Activated CD4-positive, alpha-beta T cell treated with anti-CD3 and anti-CD28 coated beads for 36 hours (primary cell): ENCODE results near the gene CPVL. TPM values are rescaled to one million over a fixed set of nuclear protein-coding genes. Genes with fewer than 3 reads are reported as not detected.

Experiments
- ATAC-seq: fragments of 200-7000 bp; cut with Tn5 transposase; one replicate; pipeline ENCODE4 v1.10.0; 2021; ENCODE audit warnings: mild to moderate bottlenecking, moderate library complexity
- CTCF ChIA-PET: fragments of 350-600 bp; sonication (Branson Sonifier 250); formaldehyde crosslinking; loops from one replicate; lab custom pipeline; 2021; ENCODE audit warnings: antibody characterized with exemption; lab: Charles Lee
- POLR2A ChIA-PET: fragments of 350-600 bp; sonication (Branson Sonifier 250); formaldehyde crosslinking; loops from one replicate; lab custom pipeline; 2021; ENCODE audit warnings: antibody characterized with exemption, inconsistent platforms; lab: Charles Lee
- DNase-seq: peaks from one replicate; pipeline ENCODE4 v3.0.0-alpha.2; 2020
- H3K27ac Mint-ChIP-seq: one replicate; pipeline ENCODE4 v1.8.0; 2021; ENCODE audit warnings: mixed read lengths
- H3K27me3 Mint-ChIP-seq: one replicate; pipeline ENCODE4 v1.8.0; 2021; ENCODE audit warnings: mixed read lengths
- H3K36me3 Mint-ChIP-seq: one replicate; pipeline ENCODE4 v1.8.0; 2021; ENCODE audit warnings: low read depth, mixed read lengths
- H3K4me1 Mint-ChIP-seq: one replicate; pipeline ENCODE4 v1.8.0; 2021; ENCODE audit warnings: mixed read lengths
- H3K4me3 Mint-ChIP-seq: one replicate; pipeline ENCODE4 v1.8.0; 2021; ENCODE audit warnings: mild to moderate bottlenecking, moderate library complexity, mixed read lengths
- H3K9me3 Mint-ChIP-seq: one replicate; pipeline ENCODE4 v1.8.0; 2021; ENCODE audit warnings: low read depth, mixed read lengths
- intact Hi-C, 2 experiments: fragments of 100-400 bp; cut with DNase I in 1 of 2; cut with micrococcal nuclease in 1 of 2; formaldehyde crosslinking; loops; one replicate each; pipeline versions ENCODE4 v1.14.2 to v1.15.1; 2022 to 2024; cut with DNase I, micrococcal nuclease
- total RNA-seq, 2 experiments: library from RNA; stranded (reverse); gene quantifications; one replicate each; pipeline ENCODE4 v1.2.3, GENCODE V29; 2021

Gene CPVL
- total RNA-seq, 2 experiments from 2014 or later = not detected

GRCh38 chr7:29138588-29138987, 7.7 kb downstream of the CPVL start:
- ChIA-PET CTCF (no interaction called here), POLR2A (no interaction called here)
- ATAC-seq (no peak), DNase-seq (no peak)
- intact Hi-C loops = no loop called here
- no peaks in the 10 kb centered on the region for H3K9me3 Mint-ChIP-seq
- no peak overlapping the region for H3K27ac Mint-ChIP-seq
- H3K4me3 Mint-ChIP-seq = no peak overlapping the region
- peaks cover 19% of the 10 kb centered on the region for H3K27me3 Mint-ChIP-seq
- no peaks in the 10 kb centered on the region for H3K4me1 Mint-ChIP-seq
- H3K36me3 Mint-ChIP-seq = no peaks in the 10 kb centered on the region

DNA sequence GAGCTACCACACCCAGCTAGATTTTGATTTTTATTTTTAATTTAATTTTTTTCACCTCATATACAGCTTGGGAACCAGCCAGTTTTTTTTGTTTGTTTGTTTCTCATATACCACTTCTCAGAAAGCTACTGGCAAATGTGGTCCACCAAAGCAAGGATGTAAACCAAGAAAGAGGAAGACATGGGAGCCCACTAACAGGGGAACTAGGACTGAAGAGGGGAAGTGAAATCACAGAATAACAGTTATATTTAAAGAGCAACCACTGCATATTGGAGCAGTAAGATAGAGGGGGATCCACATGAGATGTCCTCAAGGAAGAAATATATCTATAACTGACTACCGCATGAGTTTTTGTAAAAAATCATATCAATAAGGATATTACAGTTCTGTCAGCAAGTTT, 10.5 kb downstream of the CPVL start:
- Mint-ChIP-seq H3K9me3 (no peaks in the 10 kb centered on the region), H3K4me1 (no peaks in the 10 kb centered on the region), H3K4me3 (no peak overlapping the region), H3K27ac (no peak overlapping the region), H3K36me3 (no peaks in the 10 kb centered on the region), H3K27me3 (peaks cover 17% of the 10 kb centered on the region)
- POLR2A ChIA-PET = no interaction called here
- ATAC-seq (no peak), DNase-seq (no peak)
- CTCF ChIA-PET = no interaction called here
- intact Hi-C loops = no loop called here

DNA sequence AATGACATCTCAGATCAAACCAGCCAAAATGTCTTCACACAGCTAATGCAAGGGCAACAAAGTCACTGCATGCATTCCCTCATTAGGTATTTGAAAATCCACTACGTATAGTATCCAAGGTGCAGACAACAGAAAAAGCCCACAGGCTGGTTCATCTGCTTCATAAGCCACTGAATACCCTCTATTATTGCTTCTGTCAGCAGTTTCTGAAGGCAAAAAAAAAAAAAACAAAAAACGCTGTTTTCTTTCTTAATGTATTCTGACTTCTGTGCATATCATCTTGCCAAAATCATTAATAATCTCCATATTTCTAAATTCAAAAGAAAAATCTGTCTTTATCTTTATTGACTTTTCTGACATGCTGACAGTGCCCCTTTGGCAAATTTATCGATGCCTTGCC, 13.4 kb downstream of the CPVL start:
- no peaks in the 10 kb centered on the region for H3K4me1 Mint-ChIP-seq
- no peak overlapping the region for H3K4me3 Mint-ChIP-seq
- no peak for DNase-seq
- intact Hi-C loops = no loop called here
- H3K36me3 Mint-ChIP-seq = no peaks in the 10 kb centered on the region
- no peak for ATAC-seq
- no peak overlapping the region for H3K27ac Mint-ChIP-seq
- POLR2A ChIA-PET = no interaction called here
- H3K9me3 Mint-ChIP-seq = no peaks in the 10 kb centered on the region
- peaks cover 22% of the 10 kb centered on the region for H3K27me3 Mint-ChIP-seq
- CTCF ChIA-PET = interaction anchor here (0.7 to 1.1 kb wide), 2 partner anchors 204 to 811 kb away, joined by 3 read pairs; no protein-coding TSS in a partner anchor

GRCh38 chr7:29131678-29132077, 14.7 kb downstream of the CPVL start:
- Mint-ChIP-seq H3K27ac (no peak overlapping the region), H3K36me3 (no peaks in the 10 kb centered on the region), H3K27me3 (peaks cover 22% of the 10 kb centered on the region), H3K4me1 (no peaks in the 10 kb centered on the region), H3K9me3 (no peaks in the 10 kb centered on the region), H3K4me3 (no peak overlapping the region)
- CTCF ChIA-PET = interaction anchor here (0.6 to 2.0 kb wide), 4 partner anchors 39 to 210 kb away, joined by 3 to 10 read pairs (median 4); no protein-coding TSS in a partner anchor
- intact Hi-C loops = no loop called here
- DNase-seq (no peak), ATAC-seq (no peak)
- POLR2A ChIA-PET = no interaction called here

DNA sequence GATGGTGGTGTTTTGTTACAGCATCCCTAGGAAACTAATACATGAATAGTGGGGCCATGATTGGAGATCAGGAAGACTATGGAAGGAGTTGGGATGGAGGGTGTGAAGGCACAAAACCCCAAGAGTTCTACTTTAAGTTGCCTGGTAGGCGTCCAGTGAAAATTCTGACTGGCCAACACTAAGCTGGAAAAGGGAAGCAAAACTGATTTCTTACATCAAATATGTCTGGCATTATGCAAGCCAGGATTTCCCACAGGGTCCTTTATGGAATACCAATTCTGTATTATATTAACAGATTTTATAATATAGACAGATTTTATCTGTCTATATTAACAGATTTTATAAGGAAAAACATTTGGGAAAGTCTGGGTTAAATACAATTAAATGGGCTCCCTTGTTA, 16.2 kb downstream of the CPVL start:
- intact Hi-C loops = no loop called here
- no peaks in the 10 kb centered on the region for H3K9me3 Mint-ChIP-seq
- POLR2A ChIA-PET = no interaction called here
- H3K36me3 Mint-ChIP-seq = no peaks in the 10 kb centered on the region
- CTCF ChIA-PET = interaction anchor here (1.4 kb wide), 1 partner anchor 60 kb away, joined by 4 read pairs; no protein-coding TSS in a partner anchor
- DNase-seq (no peak), ATAC-seq (no peak)
- H3K27me3 Mint-ChIP-seq = peaks cover 22% of the 10 kb centered on the region
- H3K4me3 Mint-ChIP-seq = no peak overlapping the region
- H3K4me1 Mint-ChIP-seq = no peaks in the 10 kb centered on the region
- no peak overlapping the region for H3K27ac Mint-ChIP-seq

GRCh38 chr7:29127527-29127926, 18.8 kb downstream of the CPVL start:
- ChIA-PET POLR2A (no interaction called here), CTCF (interaction anchor here (0.6 to 1.3 kb wide), 4 partner anchors 11 to 304 kb away, joined by 3 read pairs; no protein-coding TSS in a partner anchor)
- no peaks in the 10 kb centered on the region for H3K9me3 Mint-ChIP-seq
- H3K27ac Mint-ChIP-seq = no peak overlapping the region
- H3K4me3 Mint-ChIP-seq = no peak overlapping the region
- intact Hi-C loops = no loop called here
- no peaks in the 10 kb centered on the region for H3K36me3 Mint-ChIP-seq
- DNase-seq = no peak
- ATAC-seq = no peak
- H3K4me1 Mint-ChIP-seq = no peaks in the 10 kb centered on the region
- peaks cover 12% of the 10 kb centered on the region for H3K27me3 Mint-ChIP-seq

GRCh38 chr7:29126804-29127203, 19.5 kb downstream of the CPVL start:
- Mint-ChIP-seq H3K27me3 (peaks cover 9% of the 10 kb centered on the region), H3K27ac (no peak overlapping the region), H3K4me3 (no peak overlapping the region), H3K9me3 (no peaks in the 10 kb centered on the region), H3K4me1 (no peaks in the 10 kb centered on the region), H3K36me3 (no peaks in the 10 kb centered on the region)
- ATAC-seq (no peak), DNase-seq (no peak)
- ChIA-PET POLR2A (no interaction called here), CTCF (interaction anchor here (0.6 to 0.7 kb wide), 2 partner anchors 221 to 304 kb away, joined by 3 read pairs; no protein-coding TSS in a partner anchor)
- intact Hi-C loops = no loop called here

DNA sequence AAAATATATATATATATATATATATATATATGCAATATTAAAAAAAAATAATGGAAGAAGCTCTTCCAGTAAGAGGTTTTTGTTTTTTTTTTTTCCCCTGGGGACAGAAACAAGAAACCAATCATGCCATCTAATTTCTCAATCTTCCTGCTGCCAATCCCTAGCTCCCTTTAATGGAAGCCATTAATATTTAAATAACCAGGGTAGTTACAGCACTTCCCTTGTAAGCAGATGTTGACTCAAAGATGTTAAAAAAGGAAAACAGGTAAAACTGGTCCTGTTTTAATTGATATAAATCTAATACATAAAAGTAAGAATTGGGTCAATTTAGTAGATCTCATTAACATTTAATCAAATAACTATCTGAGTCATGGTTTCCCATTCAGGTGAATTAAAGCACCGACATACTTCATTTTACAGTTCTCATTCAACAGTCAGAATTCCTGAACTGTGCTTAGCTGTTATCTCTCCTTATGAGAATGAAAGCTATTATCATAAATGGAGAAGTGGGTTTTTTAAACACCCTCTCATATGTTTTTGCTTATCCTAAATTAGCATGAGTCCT, 22.6 kb downstream of the CPVL start:
- H3K27ac Mint-ChIP-seq = no peak overlapping the region
- peaks cover 3% of the 10 kb centered on the region for H3K27me3 Mint-ChIP-seq
- H3K4me3 Mint-ChIP-seq = no peak overlapping the region

DNA sequence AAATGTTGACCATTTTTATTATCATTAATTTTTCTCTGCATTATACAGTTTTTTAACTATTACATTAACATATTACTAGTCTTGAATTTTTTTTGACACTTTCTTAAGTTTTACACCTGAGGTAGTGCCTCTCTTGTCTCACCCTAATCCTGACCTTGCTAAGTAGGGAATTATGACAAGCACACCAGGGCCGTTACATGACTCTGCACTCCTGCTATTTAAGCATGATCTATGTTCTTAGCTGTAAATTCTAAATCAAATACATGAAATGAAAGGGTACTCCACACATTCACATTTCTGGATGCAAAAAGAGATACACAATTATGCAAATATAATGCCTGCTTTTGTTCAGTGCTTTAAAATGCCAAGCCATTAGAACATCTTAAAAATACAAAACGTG, 23.6 kb downstream of the CPVL start:
- Mint-ChIP-seq H3K4me3 (no peak overlapping the region), H3K4me1 (no peaks in the 10 kb centered on the region), H3K27ac (no peak overlapping the region), H3K9me3 (no peaks in the 10 kb centered on the region), H3K36me3 (no peaks in the 10 kb centered on the region), H3K27me3 (peaks cover 3% of the 10 kb centered on the region)
- no peak for ATAC-seq
- CTCF ChIA-PET = no interaction called here
- no peak for DNase-seq
- intact Hi-C loops = no loop called here
- POLR2A ChIA-PET = no interaction called here

More for the DNA sequence above, 22.6 kb downstream of the CPVL start:
- intact Hi-C loops = no loop called here
- no peaks in the 10 kb centered on the region for H3K36me3 Mint-ChIP-seq
- ChIA-PET CTCF (interaction anchor here (0.5 to 1.0 kb wide), 2 partner anchors 17 to 374 kb away, joined by 3 read pairs; no protein-coding TSS in a partner anchor), POLR2A (no interaction called here)
- no peaks in the 10 kb centered on the region for H3K4me1 Mint-ChIP-seq
- ATAC-seq = no peak
- DNase-seq = no peak
- H3K9me3 Mint-ChIP-seq = no peaks in the 10 kb centered on the region

GRCh38 chr7:29122081-29122480, 24.3 kb downstream of the CPVL start:
- no peaks in the 10 kb centered on the region for H3K9me3 Mint-ChIP-seq
- no peaks in the 10 kb centered on the region for H3K36me3 Mint-ChIP-seq
- ATAC-seq (no peak), DNase-seq (no peak)
- intact Hi-C loops = no loop called here
- POLR2A ChIA-PET = no interaction called here
- no peak overlapping the region for H3K27ac Mint-ChIP-seq
- H3K4me3 Mint-ChIP-seq = no peak overlapping the region
- no peaks in the 10 kb centered on the region for H3K4me1 Mint-ChIP-seq
- CTCF ChIA-PET = interaction anchor here (0.7 to 1.1 kb wide), 2 partner anchors 20 to 51 kb away, joined by 3 read pairs; no protein-coding TSS in a partner anchor
- peaks cover 3% of the 10 kb centered on the region for H3K27me3 Mint-ChIP-seq

DNA sequence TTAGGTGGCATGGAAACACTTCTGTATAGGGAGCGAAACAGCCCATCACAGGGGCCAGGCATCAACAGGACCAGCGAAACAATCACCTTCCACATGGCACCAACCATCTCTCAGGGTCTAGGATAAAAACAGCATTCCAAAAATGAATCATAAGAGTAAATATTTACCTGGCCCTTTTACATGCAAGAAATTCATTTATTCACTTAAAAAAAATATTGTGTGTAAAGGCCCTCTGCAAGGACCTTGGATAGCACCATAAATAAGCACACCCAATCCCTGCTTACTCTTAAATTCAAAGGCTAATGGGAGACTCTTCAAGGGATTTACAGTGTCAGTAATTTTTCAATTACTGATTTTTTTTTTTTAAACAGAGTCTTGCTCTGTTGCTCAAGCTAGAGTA, 25.4 kb downstream of the CPVL start:
- Mint-ChIP-seq H3K36me3 (no peaks in the 10 kb centered on the region), H3K27me3 (peaks cover 3% of the 10 kb centered on the region), H3K4me3 (no peak overlapping the region), H3K9me3 (no peaks in the 10 kb centered on the region), H3K27ac (no peak overlapping the region), H3K4me1 (no peaks in the 10 kb centered on the region)
- CTCF ChIA-PET = no interaction called here
- ATAC-seq (no peak), DNase-seq (no peak)
- intact Hi-C loops = no loop called here
- POLR2A ChIA-PET = no interaction called here

- Mint-ChIP-seq H3K27ac (no peak overlapping the region), H3K27me3 (peaks cover 8% of the 10 kb centered on the region), H3K4me3 (no peak overlapping the region), H3K36me3 (no peaks in the 10 kb centered on the region), H3K4me1 (no peaks in the 10 kb centered on the region), H3K9me3 (no peaks in the 10 kb centered on the region)
- intact Hi-C loops = no loop called here
- POLR2A ChIA-PET = no interaction called here
- ATAC-seq = no peak
- no peak for DNase-seq
- CTCF ChIA-PET = no interaction called here
Observed at GRCh38 chr7:29119538-29119937, 26.8 kb downstream of the CPVL start.
